SK-N-SH treated with all-trans-retinoic acid at 6 μM for 48 hours (cell line): Measurements from ENCODE around the gene DVL3.

Experiments
- ATAC-seq: fragments of 200-7000 bp; cut with Tn5 transposase; 3 replicates; pipeline ENCODE4 v1.9.1; 2020; ENCODE audit warnings: mild to moderate bottlenecking, moderate library complexity
- ARNTL ChIP-seq: fragments of 450-650 bp; formaldehyde crosslinking; IDR thresholded peaks from 2 replicates; pipeline ENCODE4 v1.5.0; 2020; ENCODE audit warnings: low read depth, mild to moderate bottlenecking, moderate library complexity, borderline replicate concordance
- BACH2 ChIP-seq: fragments of 250-450 bp; sonication (Bioruptor Pico); IDR thresholded peaks from 2 replicates; pipeline ENCODE4 v1.9.0; 2021; ENCODE audit warnings: mild to moderate bottlenecking, borderline replicate concordance
- CSDC2 ChIP-seq: fragments of 250-450 bp; sonication (Bioruptor Pico); IDR thresholded peaks from 2 replicates; pipeline ENCODE4 v1.5.0; 2020; ENCODE audit warnings: mild to moderate bottlenecking, moderate library complexity
- ESRRG ChIP-seq: fragments of 250-450 bp; sonication (Bioruptor Pico); IDR thresholded peaks from 2 replicates; pipeline ENCODE4 v1.6.1; 2021; ENCODE audit warnings: mild to moderate bottlenecking
- GLIS3 ChIP-seq: fragments of 250-450 bp; sonication (Bioruptor Pico); IDR thresholded peaks from 2 replicates; pipeline ENCODE4 v1.5.0; 2020; ENCODE audit warnings: mild to moderate bottlenecking, moderate library complexity
- ISL1 ChIP-seq: fragments of 250-450 bp; sonication (Bioruptor Pico); IDR thresholded peaks from 2 replicates; pipeline ENCODE4 v2.1.2; 2022; ENCODE audit warnings: mild to moderate bottlenecking, moderate library complexity
- OSR1 ChIP-seq: fragments of 250-450 bp; sonication (Bioruptor Pico); IDR thresholded peaks from 2 replicates; pipeline ENCODE4 v1.8.0; 2022; ENCODE audit warnings: moderate library complexity, mild to moderate bottlenecking, inconsistent platforms
- PPARA ChIP-seq: fragments of 250-450 bp; sonication (Bioruptor Pico); IDR thresholded peaks from 2 replicates; pipeline ENCODE4 v1.5.0; 2020; ENCODE audit warnings: mild to moderate bottlenecking, borderline replicate concordance
- RARB ChIP-seq: fragments of 250-450 bp; sonication (Bioruptor Pico); IDR thresholded peaks from 2 replicates; pipeline ENCODE4 v1.8.0; 2021; ENCODE audit warnings: mild to moderate bottlenecking, moderate library complexity
- SNAI2 ChIP-seq: fragments of 250-450 bp; sonication (Bioruptor Pico); IDR thresholded peaks from 2 replicates; pipeline ENCODE4 v1.5.0; 2020; ENCODE audit warnings: mild to moderate bottlenecking, moderate library complexity
- TCF4 ChIP-seq: fragments of 250-450 bp; sonication (Bioruptor Pico); IDR thresholded peaks from 2 replicates; pipeline ENCODE4 v1.8.0; 2021; ENCODE audit warnings: mild to moderate bottlenecking, moderate library complexity, borderline replicate concordance
- TOX ChIP-seq: fragments of 250-450 bp; sonication (Bioruptor Pico); IDR thresholded peaks from 2 replicates; pipeline ENCODE4 v1.8.0; 2021; ENCODE audit warnings: mild to moderate bottlenecking, moderate library complexity, borderline replicate concordance
- ZC3H10 ChIP-seq: fragments of 250-450 bp; sonication (Bioruptor Pico); IDR thresholded peaks from 2 replicates; pipeline ENCODE4 v1.5.1; 2021; ENCODE audit warnings: mild to moderate bottlenecking, moderate library complexity
- ZFP3 ChIP-seq: fragments of 250-450 bp; sonication (Bioruptor Pico); IDR thresholded peaks from 2 replicates; pipeline ENCODE4 v1.5.0; 2020; ENCODE audit warnings: mild to moderate bottlenecking, moderate library complexity
- ZFP30 ChIP-seq: fragments of 450-650 bp; formaldehyde crosslinking; IDR thresholded peaks from 2 replicates; pipeline ENCODE4 v1.5.0; 2022; ENCODE audit warnings: mild to moderate bottlenecking, moderate library complexity
- ZNF565 ChIP-seq: fragments of 450-650 bp; formaldehyde crosslinking; conservative IDR thresholded peaks from 2 replicates; pipeline ENCODE4 v1.5.0; 2020; ENCODE audit warnings: low read depth, mild to moderate bottlenecking, moderate library complexity
- ZNF70 ChIP-seq: fragments of 450-650 bp; formaldehyde crosslinking; IDR thresholded peaks from 2 replicates; pipeline ENCODE4 v1.5.0; 2020; ENCODE audit warnings: mild to moderate bottlenecking, moderate library complexity
- ZNF8 ChIP-seq: fragments of 450-650 bp; formaldehyde crosslinking; IDR thresholded peaks from 2 replicates; pipeline ENCODE4 v1.5.0; 2020; ENCODE audit warnings: mild to moderate bottlenecking, moderate library complexity
- TF ChIP-seq, protein P1 (sequence below): fragments of 250-450 bp; sonication (Bioruptor Pico); IDR thresholded peaks from 2 replicates; pipeline ENCODE4 v1.5.1; 2021; ENCODE audit warnings: mild to moderate bottlenecking, moderate library complexity
- TF ChIP-seq, protein P2 (sequence below): fragments of 250-450 bp; sonication (Bioruptor Pico); IDR thresholded peaks from 2 replicates; pipeline ENCODE4 v1.8.0; 2021; ENCODE audit warnings: low read depth, mild to moderate bottlenecking, moderate library complexity, borderline replicate concordance
- TF ChIP-seq, protein P3 (sequence below): fragments of 250-450 bp; sonication (Bioruptor Pico); IDR thresholded peaks from 2 replicates; pipeline ENCODE4 v1.5.0; 2020; ENCODE audit warnings: mild to moderate bottlenecking, moderate library complexity
- TF ChIP-seq, protein P4 (sequence below): fragments of 250-450 bp; sonication (Bioruptor Pico); IDR thresholded peaks from 2 replicates; pipeline ENCODE4 v1.8.0; 2020; ENCODE audit warnings: mild to moderate bottlenecking, moderate library complexity, borderline replicate concordance
- TF ChIP-seq, protein P5 (sequence below): fragments of 250-450 bp; sonication (Bioruptor Pico); IDR thresholded peaks from 2 replicates; pipeline ENCODE4 v1.5.1; 2020; ENCODE audit warnings: low read depth, mild to moderate bottlenecking, moderate library complexity

DVL3 gene

DNA sequence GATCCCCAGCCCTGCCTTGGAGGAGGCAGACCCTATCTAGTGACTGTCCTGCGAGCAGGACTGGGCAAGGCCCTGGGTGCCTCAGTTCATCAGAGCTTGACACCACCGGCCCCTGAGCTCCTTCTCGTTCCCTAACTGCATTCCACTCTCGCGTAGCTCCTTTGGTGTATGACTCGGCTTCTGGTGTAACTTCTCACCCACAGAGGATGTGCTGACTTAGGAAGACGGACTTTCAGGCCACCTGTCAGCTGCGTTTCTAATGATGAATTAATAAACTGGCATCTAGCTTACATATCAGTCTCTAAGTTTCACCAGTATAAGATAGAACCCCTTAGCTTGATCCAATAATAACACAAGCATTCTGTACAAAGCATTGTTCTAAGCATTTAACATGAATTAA is 48.3 kb downstream of the DVL3 start:
- ATAC-seq = no peak

DNA sequence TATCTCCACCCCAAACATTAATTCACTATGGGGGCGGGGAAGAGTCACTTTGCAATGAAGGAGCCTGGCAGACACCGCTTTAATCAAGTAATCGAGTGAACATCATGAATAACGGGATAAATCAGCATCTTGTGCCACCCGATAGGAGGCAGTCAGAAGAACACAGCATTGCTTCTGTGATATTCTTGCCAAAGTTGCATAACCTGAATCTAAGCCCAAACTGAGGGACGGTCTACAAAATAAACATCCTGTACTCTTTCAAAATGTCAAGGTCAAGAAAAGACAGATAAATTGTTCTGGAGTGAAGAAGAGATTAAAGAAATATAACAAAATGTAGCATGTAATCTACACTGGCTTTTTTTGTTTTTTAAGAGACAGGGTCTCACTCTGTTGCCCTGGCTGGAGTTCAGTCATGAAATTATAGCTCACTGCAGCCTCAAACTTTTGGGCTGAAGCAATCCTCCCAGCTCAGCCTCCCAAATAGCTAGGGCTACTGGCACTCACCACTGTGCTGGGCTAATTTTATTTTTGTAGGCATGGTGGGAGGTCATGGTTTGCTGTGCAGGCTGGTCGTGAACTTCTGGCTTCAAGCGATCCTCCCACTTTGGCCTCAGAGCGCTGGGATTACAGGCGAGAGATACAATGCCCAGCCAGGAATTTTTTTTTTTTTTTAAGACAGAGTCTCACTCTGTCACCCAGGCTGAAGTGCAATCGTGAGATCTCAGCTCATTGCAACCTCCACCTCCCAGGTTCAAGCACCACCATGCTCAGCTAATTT is 54.2 kb downstream of the DVL3 start:
- TF ChIP-seq ZNF70 (CRISPR knock-in tag) (no peak), TCF4 (CRISPR knock-in tag) (no peak), PPARA (no peak), ZNF565 (CRISPR knock-in tag) (no peak), ZNF8 (CRISPR knock-in tag) (no peak), CSDC2 (CRISPR knock-in tag) (no peak), ZFP3 (CRISPR knock-in tag) (no peak), GLIS3 (CRISPR knock-in tag) (no peak), ZC3H10 (CRISPR knock-in tag) (no peak)
- TF ChIP-seq, protein P1, sequence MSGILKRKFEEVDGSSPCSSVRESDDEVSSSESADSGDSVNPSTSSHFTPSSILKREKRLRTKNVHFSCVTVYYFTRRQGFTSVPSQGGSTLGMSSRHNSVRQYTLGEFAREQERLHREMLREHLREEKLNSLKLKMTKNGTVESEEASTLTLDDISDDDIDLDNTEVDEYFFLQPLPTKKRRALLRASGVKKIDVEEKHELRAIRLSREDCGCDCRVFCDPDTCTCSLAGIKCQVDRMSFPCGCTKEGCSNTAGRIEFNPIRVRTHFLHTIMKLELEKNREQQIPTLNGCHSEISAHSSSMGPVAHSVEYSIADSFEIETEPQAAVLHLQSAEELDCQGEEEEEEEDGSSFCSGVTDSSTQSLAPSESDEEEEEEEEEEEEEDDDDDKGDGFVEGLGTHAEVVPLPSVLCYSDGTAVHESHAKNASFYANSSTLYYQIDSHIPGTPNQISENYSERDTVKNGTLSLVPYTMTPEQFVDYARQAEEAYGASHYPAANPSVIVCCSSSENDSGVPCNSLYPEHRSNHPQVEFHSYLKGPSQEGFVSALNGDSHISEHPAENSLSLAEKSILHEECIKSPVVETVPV (CRISPR knock-in tag) = no peak
- TF ChIP-seq, protein P2, sequence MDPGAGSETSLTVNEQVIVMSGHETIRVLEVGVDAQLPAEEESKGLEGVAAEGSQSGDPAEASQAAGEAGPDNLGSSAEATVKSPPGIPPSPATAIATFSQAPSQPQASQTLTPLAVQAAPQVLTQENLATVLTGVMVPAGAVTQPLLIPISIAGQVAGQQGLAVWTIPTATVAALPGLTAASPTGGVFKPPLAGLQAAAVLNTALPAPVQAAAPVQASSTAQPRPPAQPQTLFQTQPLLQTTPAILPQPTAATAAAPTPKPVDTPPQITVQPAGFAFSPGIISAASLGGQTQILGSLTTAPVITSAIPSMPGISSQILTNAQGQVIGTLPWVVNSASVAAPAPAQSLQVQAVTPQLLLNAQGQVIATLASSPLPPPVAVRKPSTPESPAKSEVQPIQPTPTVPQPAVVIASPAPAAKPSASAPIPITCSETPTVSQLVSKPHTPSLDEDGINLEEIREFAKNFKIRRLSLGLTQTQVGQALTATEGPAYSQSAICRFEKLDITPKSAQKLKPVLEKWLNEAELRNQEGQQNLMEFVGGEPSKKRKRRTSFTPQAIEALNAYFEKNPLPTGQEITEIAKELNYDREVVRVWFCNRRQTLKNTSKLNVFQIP (CRISPR knock-in tag) = no peak
- no peak for ATAC-seq

More for the DNA sequence above, 48.3 kb downstream of the DVL3 start:
- TF ChIP-seq RARB (CRISPR knock-in tag) = no peak

DNA sequence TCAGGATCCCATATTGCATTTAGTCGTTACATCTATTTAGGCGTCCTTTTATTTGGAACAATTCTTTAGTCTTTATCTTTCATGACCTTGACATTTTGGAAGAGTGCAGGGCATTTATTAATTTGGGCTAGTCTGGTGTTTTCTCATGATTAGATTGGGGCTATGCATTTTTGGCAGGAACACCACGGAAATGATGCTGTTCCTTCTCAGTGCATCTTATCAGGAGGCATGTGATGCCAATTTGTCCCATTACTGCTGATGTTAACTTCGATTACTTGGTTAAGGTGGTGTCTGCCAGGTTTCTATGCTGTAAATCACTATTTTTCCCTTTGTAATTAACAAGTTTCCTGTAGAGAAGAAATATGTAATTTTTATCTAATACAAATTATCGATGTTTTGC is 56.1 kb downstream of the DVL3 start:
- TF ChIP-seq GLIS3 (CRISPR knock-in tag) = peak; percentile 89; the same call in 1 of the 2 replicates
- peak; percentile 94 for TF ChIP-seq ESRRG (CRISPR knock-in tag)
- TF ChIP-seq, protein P1 (CRISPR knock-in tag) = peak; percentile 91
- TF ChIP-seq, protein P2 (CRISPR knock-in tag) = no peak; the same call in 1 of the 2 replicates
- no peak for TF ChIP-seq BACH2 (CRISPR knock-in tag)
- peak; percentile 31; the same call in 1 of the 2 replicates for TF ChIP-seq ZNF8 (CRISPR knock-in tag)
- no peak for TF ChIP-seq SNAI2 (CRISPR knock-in tag)
- no peak for TF ChIP-seq PPARA
- no peak for TF ChIP-seq ZC3H10 (CRISPR knock-in tag)
- TF ChIP-seq OSR1 (CRISPR knock-in tag) = no peak
- 0 out of 2 replicates have a peak, but pooled peaks have one; percentile 49 for TF ChIP-seq ZFP3 (CRISPR knock-in tag)
- TF ChIP-seq TCF4 (CRISPR knock-in tag) = peak; percentile 99
- TF ChIP-seq, protein P3, sequence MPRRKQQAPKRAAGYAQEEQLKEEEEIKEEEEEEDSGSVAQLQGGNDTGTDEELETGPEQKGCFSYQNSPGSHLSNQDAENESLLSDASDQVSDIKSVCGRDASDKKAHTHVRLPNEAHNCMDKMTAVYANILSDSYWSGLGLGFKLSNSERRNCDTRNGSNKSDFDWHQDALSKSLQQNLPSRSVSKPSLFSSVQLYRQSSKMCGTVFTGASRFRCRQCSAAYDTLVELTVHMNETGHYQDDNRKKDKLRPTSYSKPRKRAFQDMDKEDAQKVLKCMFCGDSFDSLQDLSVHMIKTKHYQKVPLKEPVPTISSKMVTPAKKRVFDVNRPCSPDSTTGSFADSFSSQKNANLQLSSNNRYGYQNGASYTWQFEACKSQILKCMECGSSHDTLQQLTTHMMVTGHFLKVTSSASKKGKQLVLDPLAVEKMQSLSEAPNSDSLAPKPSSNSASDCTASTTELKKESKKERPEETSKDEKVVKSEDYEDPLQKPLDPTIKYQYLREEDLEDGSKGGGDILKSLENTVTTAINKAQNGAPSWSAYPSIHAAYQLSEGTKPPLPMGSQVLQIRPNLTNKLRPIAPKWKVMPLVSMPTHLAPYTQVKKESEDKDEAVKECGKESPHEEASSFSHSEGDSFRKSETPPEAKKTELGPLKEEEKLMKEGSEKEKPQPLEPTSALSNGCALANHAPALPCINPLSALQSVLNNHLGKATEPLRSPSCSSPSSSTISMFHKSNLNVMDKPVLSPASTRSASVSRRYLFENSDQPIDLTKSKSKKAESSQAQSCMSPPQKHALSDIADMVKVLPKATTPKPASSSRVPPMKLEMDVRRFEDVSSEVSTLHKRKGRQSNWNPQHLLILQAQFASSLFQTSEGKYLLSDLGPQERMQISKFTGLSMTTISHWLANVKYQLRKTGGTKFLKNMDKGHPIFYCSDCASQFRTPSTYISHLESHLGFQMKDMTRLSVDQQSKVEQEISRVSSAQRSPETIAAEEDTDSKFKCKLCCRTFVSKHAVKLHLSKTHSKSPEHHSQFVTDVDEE (CRISPR knock-in tag) = peak; percentile 97
- no peak for TF ChIP-seq ZNF565 (CRISPR knock-in tag)
- no peak; the same call in 1 of the 2 replicates for TF ChIP-seq ZNF70 (CRISPR knock-in tag)
- TF ChIP-seq, protein P4, sequence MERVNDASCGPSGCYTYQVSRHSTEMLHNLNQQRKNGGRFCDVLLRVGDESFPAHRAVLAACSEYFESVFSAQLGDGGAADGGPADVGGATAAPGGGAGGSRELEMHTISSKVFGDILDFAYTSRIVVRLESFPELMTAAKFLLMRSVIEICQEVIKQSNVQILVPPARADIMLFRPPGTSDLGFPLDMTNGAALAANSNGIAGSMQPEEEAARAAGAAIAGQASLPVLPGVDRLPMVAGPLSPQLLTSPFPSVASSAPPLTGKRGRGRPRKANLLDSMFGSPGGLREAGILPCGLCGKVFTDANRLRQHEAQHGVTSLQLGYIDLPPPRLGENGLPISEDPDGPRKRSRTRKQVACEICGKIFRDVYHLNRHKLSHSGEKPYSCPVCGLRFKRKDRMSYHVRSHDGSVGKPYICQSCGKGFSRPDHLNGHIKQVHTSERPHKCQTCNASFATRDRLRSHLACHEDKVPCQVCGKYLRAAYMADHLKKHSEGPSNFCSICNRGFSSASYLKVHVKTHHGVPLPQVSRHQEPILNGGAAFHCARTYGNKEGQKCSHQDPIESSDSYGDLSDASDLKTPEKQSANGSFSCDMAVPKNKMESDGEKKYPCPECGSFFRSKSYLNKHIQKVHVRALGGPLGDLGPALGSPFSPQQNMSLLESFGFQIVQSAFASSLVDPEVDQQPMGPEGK (CRISPR knock-in tag) = no peak
- TF ChIP-seq CSDC2 (CRISPR knock-in tag) = no peak
- TF ChIP-seq ZFP30 (CRISPR knock-in tag) = no peak
- TF ChIP-seq ARNTL (CRISPR knock-in tag) = no peak
- TF ChIP-seq, protein P5, sequence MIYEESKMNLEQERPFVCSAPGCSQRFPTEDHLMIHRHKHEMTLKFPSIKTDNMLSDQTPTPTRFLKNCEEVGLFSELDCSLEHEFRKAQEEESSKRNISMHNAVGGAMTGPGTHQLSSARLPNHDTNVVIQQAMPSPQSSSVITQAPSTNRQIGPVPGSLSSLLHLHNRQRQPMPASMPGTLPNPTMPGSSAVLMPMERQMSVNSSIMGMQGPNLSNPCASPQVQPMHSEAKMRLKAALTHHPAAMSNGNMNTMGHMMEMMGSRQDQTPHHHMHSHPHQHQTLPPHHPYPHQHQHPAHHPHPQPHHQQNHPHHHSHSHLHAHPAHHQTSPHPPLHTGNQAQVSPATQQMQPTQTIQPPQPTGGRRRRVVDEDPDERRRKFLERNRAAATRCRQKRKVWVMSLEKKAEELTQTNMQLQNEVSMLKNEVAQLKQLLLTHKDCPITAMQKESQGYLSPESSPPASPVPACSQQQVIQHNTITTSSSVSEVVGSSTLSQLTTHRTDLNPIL = 0 out of 2 replicates have a peak, but pooled peaks have one; percentile 34
- TF ChIP-seq RARB (CRISPR knock-in tag) = no peak
- TF ChIP-seq TOX (CRISPR knock-in tag) = no peak
- peak; percentile 90 for TF ChIP-seq ISL1 (CRISPR knock-in tag)
- no peak; the same call in 2 of the 3 replicates for ATAC-seq
